Effector memory CD4-positive, alpha-beta T cell (primary cell): Measurements from ENCODE around the gene FOXP1.

Source experiments
- DNase-seq, 3 donors: peaks; one replicate each; pipeline ENCODE4 v3.0.0-alpha.2; 2020
- H3K27ac ChIP-seq: 2 replicates; pipeline ENCODE4 v1.7.0; 2013; ENCODE audit warnings: mild to moderate bottlenecking, low read length, moderate library complexity; ENCODE audit not compliant: insufficient read depth, poor library complexity, severe bottlenecking
- H3K27me3 ChIP-seq: replicated peaks from 2 replicates; pipeline ENCODE4 v1.7.0; 2013; ENCODE audit warnings: mild to moderate bottlenecking, low read length; ENCODE audit not compliant: insufficient read depth, control insufficient read depth, poor library complexity, severe bottlenecking
- H3K36me3 ChIP-seq: 2 replicates; pipeline ENCODE4 v1.7.0; 2013; ENCODE audit warnings: mild to moderate bottlenecking, low read length, moderate library complexity; ENCODE audit not compliant: control insufficient read depth, insufficient read depth
- H3K4me1 ChIP-seq: 2 replicates; pipeline ENCODE4 v1.7.0; 2013; ENCODE audit warnings: low read length, mild to moderate bottlenecking; ENCODE audit not compliant: control insufficient read depth, insufficient read depth, poor library complexity, severe bottlenecking
- H3K4me3 ChIP-seq: 2 replicates; pipeline ENCODE4 v1.7.0; 2013; ENCODE audit warnings: low read length, low read depth, mild to moderate bottlenecking; ENCODE audit not compliant: insufficient read depth, poor library complexity, severe bottlenecking
- H3K9me3 ChIP-seq: 2 replicates; pipeline ENCODE4 v1.7.0; 2013; ENCODE audit warnings: mild to moderate bottlenecking, low read length, moderate library complexity; ENCODE audit not compliant: control insufficient read depth

The FOXP1 gene

GRCh38 chr3:71611099-71611498, 27.6 kb upstream of the FOXP1 start:
- no peak for DNase-seq
- Histone ChIP-seq H3K27me3 (no peaks in the 10 kb centered on the region), H3K9me3 (no peaks in the 10 kb centered on the region), H3K4me3 (no peak overlapping the region), H3K36me3 (no peaks in the 10 kb centered on the region), H3K27ac (no peak overlapping the region), H3K4me1 (no peaks in the 10 kb centered on the region)

DNA sequence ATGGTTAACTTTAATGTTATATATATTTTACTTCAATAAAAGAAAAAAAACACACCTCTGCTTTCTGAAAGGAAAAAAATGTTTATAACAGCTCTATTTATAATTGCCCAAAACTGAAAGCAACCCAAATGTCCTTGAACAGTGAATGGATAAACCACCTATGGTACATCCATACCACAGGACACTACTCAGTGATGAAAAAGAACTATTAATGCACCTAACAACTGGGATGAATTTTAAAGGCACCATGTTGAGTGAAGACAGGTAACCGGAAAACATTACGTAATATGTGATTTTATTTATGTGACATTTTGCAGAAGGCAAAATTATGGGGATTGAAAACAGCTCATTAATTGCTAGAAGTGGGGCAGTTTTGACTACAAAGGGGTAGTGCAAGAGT, 23.8 kb upstream of the FOXP1 start:
- no peaks in the 10 kb centered on the region for H3K4me1 ChIP-seq
- no peak for DNase-seq
- H3K27me3 ChIP-seq: no peaks in the 10 kb centered on the region

DNA sequence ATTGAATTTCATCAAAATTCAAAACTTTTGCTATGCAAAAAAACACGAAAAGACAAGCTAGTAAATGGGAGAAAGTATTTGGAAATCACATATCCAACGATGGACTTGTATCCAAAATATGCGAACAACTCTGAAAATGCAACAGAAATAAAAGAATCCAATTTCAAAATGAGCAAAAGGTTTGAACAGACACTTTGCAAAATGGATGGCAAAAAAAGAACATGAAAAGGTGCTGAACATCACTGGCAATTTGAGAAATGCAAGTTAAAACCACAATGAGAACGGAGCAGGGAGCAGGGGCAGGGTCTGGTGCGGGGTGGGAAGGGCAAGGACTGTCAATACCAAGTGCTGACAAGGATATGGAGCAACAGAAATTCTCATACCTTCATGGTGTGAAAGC, 23.1 kb upstream of the FOXP1 start:
- H3K4me3 ChIP-seq: no peak overlapping the region
- DNase-seq: no peak
- no peak overlapping the region for H3K27ac ChIP-seq
- no peaks in the 10 kb centered on the region for H3K4me1 ChIP-seq
- no peaks in the 10 kb centered on the region for H3K9me3 ChIP-seq
- no peaks in the 10 kb centered on the region for H3K27me3 ChIP-seq
- no peaks in the 10 kb centered on the region for H3K36me3 ChIP-seq

More for the DNA sequence above, 23.8 kb upstream of the FOXP1 start:
- H3K4me3 ChIP-seq: no peak overlapping the region
- no peak overlapping the region for H3K27ac ChIP-seq
- no peaks in the 10 kb centered on the region for H3K9me3 ChIP-seq
- H3K36me3 ChIP-seq: no peaks in the 10 kb centered on the region

DNA sequence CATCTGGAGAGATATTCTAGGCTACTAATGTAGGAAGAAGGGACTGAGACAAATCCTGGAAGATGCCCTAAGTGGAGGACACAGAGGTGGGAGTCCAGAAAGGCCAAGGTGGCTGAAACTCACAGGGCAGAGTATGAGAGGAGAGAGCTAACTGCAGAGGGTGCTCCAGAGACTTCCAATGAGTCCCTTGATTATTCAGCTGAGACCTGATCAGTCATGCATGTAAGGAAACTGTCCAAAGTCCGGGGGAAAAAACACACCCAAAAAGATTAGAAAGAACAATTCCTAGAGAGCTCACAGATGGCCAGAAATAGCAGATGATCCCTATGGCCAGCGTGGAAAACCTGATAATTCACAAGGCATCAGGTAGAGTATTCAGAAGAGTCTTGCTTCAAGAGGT, 18.7 kb upstream of the FOXP1 start:
- no peaks in the 10 kb centered on the region for H3K9me3 ChIP-seq
- H3K4me1 ChIP-seq: no peaks in the 10 kb centered on the region
- no peak overlapping the region for H3K4me3 ChIP-seq
- no peaks in the 10 kb centered on the region for H3K27me3 ChIP-seq
- no peaks in the 10 kb centered on the region for H3K36me3 ChIP-seq
- H3K27ac ChIP-seq: no peak overlapping the region
- DNase-seq: no peak

- Histone ChIP-seq H3K27ac (no peak overlapping the region), H3K27me3 (no peaks in the 10 kb centered on the region), H3K4me1 (no peaks in the 10 kb centered on the region), H3K36me3 (no peaks in the 10 kb centered on the region), H3K4me3 (no peak overlapping the region), H3K9me3 (no peaks in the 10 kb centered on the region)
- DNase-seq: no peak
Observed at GRCh38 chr3:71601811-71602210, 18.3 kb upstream of the FOXP1 start.

- H3K27ac ChIP-seq: no peak overlapping the region
- H3K4me3 ChIP-seq: no peak overlapping the region
- H3K4me1 ChIP-seq: no peaks in the 10 kb centered on the region
- no peaks in the 10 kb centered on the region for H3K27me3 ChIP-seq
- H3K9me3 ChIP-seq: no peaks in the 10 kb centered on the region
- H3K36me3 ChIP-seq: no peaks in the 10 kb centered on the region
- DNase-seq: no peak
Observed at GRCh38 chr3:71600646-71601288, 17.2 kb upstream of the FOXP1 start.

GRCh38 chr3:71599416-71599815, 15.9 kb upstream of the FOXP1 start:
- DNase-seq: no peak
- Histone ChIP-seq H3K4me1 (no peaks in the 10 kb centered on the region), H3K36me3 (no peaks in the 10 kb centered on the region), H3K27ac (no peak overlapping the region), H3K4me3 (no peak overlapping the region), H3K27me3 (no peaks in the 10 kb centered on the region), H3K9me3 (no peaks in the 10 kb centered on the region)

GRCh38 chr3:71598292-71598691, 14.8 kb upstream of the FOXP1 start:
- Histone ChIP-seq H3K27me3 (no peaks in the 10 kb centered on the region), H3K4me1 (no peaks in the 10 kb centered on the region)
- no peak for DNase-seq

GRCh38 chr3:71597286-71597685, 13.8 kb upstream of the FOXP1 start:
- no peak overlapping the region for H3K27ac ChIP-seq
- H3K36me3 ChIP-seq: no peaks in the 10 kb centered on the region
- no peaks in the 10 kb centered on the region for H3K27me3 ChIP-seq
- no peaks in the 10 kb centered on the region for H3K9me3 ChIP-seq
- no peaks in the 10 kb centered on the region for H3K4me1 ChIP-seq
- H3K4me3 ChIP-seq: no peak overlapping the region
- DNase-seq: no peak

More at GRCh38 chr3:71598292-71598691, 14.8 kb upstream of the FOXP1 start:
- Histone ChIP-seq H3K27ac (no peak overlapping the region), H3K9me3 (no peaks in the 10 kb centered on the region), H3K36me3 (no peaks in the 10 kb centered on the region), H3K4me3 (no peak overlapping the region)

DNA sequence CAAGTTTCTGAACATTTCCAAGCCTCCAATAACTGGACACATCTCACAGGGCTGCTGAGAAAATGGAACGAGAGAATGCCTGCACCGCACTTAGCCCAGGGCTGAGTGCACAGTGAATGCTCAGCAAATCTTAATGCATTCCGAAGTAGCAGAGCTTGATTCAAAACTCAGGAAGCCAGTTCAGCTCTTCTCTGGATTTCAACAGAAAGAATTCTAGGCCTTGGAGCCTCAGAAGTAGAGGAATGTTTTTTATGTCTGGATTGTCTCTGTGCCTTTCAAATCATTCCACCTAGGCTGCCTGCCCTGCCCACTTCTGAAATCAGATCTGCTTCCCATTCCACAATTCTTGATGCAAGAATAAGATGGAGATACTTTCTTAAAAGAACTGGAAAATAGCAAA, 9.6 kb upstream of the FOXP1 start:
- Histone ChIP-seq H3K4me1 (no peaks in the 10 kb centered on the region), H3K36me3 (no peaks in the 10 kb centered on the region), H3K9me3 (no peaks in the 10 kb centered on the region), H3K27me3 (no peaks in the 10 kb centered on the region), H3K27ac (no peak overlapping the region), H3K4me3 (no peak overlapping the region)
- no peak for DNase-seq
